Peyer's patch (tissue), 4 donors: ENCODE data around the gene SS18L1. TPM values are rescaled to one million over a fixed set of nuclear protein-coding genes. Genes with fewer than 3 reads are reported as not detected.
"Not testable (repeated sequence)": the region's sequence is repeated elsewhere in the genome, so short reads cannot be mapped to it uniquely, and the experiment has no call there.

Experiments
- DNase-seq, 3 donors: peaks; one replicate each; pipeline ENCODE4 v3.0.0-alpha.2; 2017 to 2019
- H3K27ac ChIP-seq, 4 donors: fragments of 200-600 bp; sonication (generic); one replicate each; pipeline ENCODE4 v1.5.1; 2016 to 2019
- H3K27me3 ChIP-seq, 2 donors: fragments of 200-600 bp; sonication (generic); one replicate each; pipeline ENCODE4 v1.5.1; 2019
- H3K36me3 ChIP-seq, 3 donors: fragments of 200-600 bp; sonication (generic); one replicate each; pipeline ENCODE4 v1.5.1; 2016 to 2019
- H3K4me1 ChIP-seq, 4 donors: fragments of 200-600 bp; sonication (generic); one replicate each; pipeline ENCODE4 v1.5.1; 2016 to 2019
- H3K4me3 ChIP-seq, 4 donors: fragments of 200-600 bp; sonication (generic); 1 replicate in 3 of 4; 2 replicates in 1 of 4; pipeline ENCODE4 v1.5.1; 2016 to 2019; ENCODE audit warnings: mild to moderate bottlenecking in 1 of 4
- H3K9me3 ChIP-seq, 4 donors: fragments of 200-600 bp; sonication (generic); one replicate each; pipeline ENCODE4 v1.5.1; 2016 to 2019; ENCODE audit warnings: mild to moderate bottlenecking in 1 of 4
- POLR2A ChIP-seq, 2 donors: fragments of 450-650 bp; IDR thresholded peaks; one replicate each; pipeline ENCODE4 v1.5.1; 2017; ENCODE audit warnings: antibody characterized with exemption in 2 of 2, mild to moderate bottlenecking in 2 of 2, moderate library complexity in 2 of 2
- total RNA-seq, 4 donors: library from RNA; depleted of rRNA; stranded (reverse); fragments of >200 nt; gene quantifications; one replicate each; pipeline ENCODE4 v1.1.0, GENCODE V29; 2016
- TF ChIP-seq, protein P1 (sequence below), 6 experiments: fragments of 450-650 bp in 4 of 6; fragments of 200-600 bp in 2 of 6; sonication (generic) in 1 of 6; IDR thresholded peaks; one replicate each; pipeline ENCODE4 v1.5.1; 2017 to 2019; ENCODE audit warnings: antibody characterized with exemption in 6 of 6, mild to moderate bottlenecking in 3 of 6, moderate library complexity in 1 of 6

The SS18L1 gene
- total RNA-seq, 4 donors from 2014 or later: 14.9 to 27.2 (median 24.5) TPM

GRCh38 chr20:62145688-62146018, 2.1 kb downstream of the SS18L1 start:
- H3K4me3 ChIP-seq: no peak overlapping the region
- TF ChIP-seq, protein P1, sequence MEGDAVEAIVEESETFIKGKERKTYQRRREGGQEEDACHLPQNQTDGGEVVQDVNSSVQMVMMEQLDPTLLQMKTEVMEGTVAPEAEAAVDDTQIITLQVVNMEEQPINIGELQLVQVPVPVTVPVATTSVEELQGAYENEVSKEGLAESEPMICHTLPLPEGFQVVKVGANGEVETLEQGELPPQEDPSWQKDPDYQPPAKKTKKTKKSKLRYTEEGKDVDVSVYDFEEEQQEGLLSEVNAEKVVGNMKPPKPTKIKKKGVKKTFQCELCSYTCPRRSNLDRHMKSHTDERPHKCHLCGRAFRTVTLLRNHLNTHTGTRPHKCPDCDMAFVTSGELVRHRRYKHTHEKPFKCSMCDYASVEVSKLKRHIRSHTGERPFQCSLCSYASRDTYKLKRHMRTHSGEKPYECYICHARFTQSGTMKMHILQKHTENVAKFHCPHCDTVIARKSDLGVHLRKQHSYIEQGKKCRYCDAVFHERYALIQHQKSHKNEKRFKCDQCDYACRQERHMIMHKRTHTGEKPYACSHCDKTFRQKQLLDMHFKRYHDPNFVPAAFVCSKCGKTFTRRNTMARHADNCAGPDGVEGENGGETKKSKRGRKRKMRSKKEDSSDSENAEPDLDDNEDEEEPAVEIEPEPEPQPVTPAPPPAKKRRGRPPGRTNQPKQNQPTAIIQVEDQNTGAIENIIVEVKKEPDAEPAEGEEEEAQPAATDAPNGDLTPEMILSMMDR (IDR thresholded peaks at IDR 0.05): no peak
- TF ChIP-seq POLR2A (IDR thresholded peaks at IDR 0.05): no peak
- H3K4me1 ChIP-seq: peaks cover 0 to 32% (median 13%) of the 10 kb centered on the region in 4 donors
- no peaks in the 10 kb centered on the region for H3K27me3 ChIP-seq
- no peak overlapping the region for H3K27ac ChIP-seq
- no peaks in the 10 kb centered on the region for H3K9me3 ChIP-seq
- no peak for DNase-seq
- H3K36me3 ChIP-seq: no peaks in the 10 kb centered on the region

GRCh38 chr20:62146019-62146755, 2.6 kb downstream of the SS18L1 start:
- H3K4me1 ChIP-seq: peaks cover 0 to 27% (median 11%) of the 10 kb centered on the region in 4 donors
- H3K4me3 ChIP-seq: no peak overlapping the region
- H3K27me3 ChIP-seq: no peaks in the 10 kb centered on the region
- no peak for DNase-seq
- no peaks in the 10 kb centered on the region for H3K36me3 ChIP-seq
- no peaks in the 10 kb centered on the region for H3K9me3 ChIP-seq
- H3K27ac ChIP-seq: no peak overlapping the region
- TF ChIP-seq, protein P1 (IDR thresholded peaks at IDR 0.05): no peak
- TF ChIP-seq POLR2A (IDR thresholded peaks at IDR 0.05): no peak

DNA sequence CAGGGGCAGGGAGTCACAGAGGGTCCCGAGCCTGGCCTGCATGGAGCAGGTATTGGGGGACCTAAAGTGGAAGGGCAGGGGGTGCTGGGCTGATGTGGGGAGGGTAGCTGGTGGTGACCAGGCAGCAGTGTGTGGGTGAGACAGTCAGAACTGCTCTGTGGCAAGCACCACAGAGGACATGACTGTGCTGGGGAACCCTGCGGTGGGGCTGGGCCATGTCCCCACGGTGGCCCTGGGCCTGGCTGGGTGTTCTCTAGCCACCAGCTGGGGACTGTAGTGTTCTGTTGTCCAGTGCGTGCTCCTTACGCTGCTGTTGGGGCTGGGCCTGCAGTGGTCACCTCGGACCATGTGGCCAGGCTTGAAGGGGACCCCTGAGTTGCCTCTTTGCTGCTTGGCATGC, 3.6 kb downstream of the SS18L1 start:
- no peaks in the 10 kb centered on the region for H3K27me3 ChIP-seq
- H3K9me3 ChIP-seq: no peaks in the 10 kb centered on the region
- TF ChIP-seq, protein P1 (IDR thresholded peaks at IDR 0.05): no peak
- TF ChIP-seq POLR2A (IDR thresholded peaks at IDR 0.05): no peak
- no peak overlapping the region for H3K27ac ChIP-seq
- H3K4me3 ChIP-seq: no peak overlapping the region
- H3K36me3 ChIP-seq: no peaks in the 10 kb centered on the region
- no peak for DNase-seq
- H3K4me1 ChIP-seq: peaks cover 0 to 18% (median 5%) of the 10 kb centered on the region in 4 donors

- no peak for DNase-seq
- Histone ChIP-seq H3K27me3 (no peaks in the 10 kb centered on the region), H3K27ac (no peak overlapping the region), H3K4me3 (no peak overlapping the region), H3K36me3 (peaks cover 0 to 3% (median 0%) of the 10 kb centered on the region in 3 donors), H3K9me3 (no peaks in the 10 kb centered on the region), H3K4me1 (peaks cover 0 to 18% (median 4%) of the 10 kb centered on the region in 4 donors)
- TF ChIP-seq, protein P1 (IDR thresholded peaks at IDR 0.05): no peak
- no peak for TF ChIP-seq POLR2A (IDR thresholded peaks at IDR 0.05)
Observed at GRCh38 chr20:62147528-62147927, 4.0 kb downstream of the SS18L1 start.

DNA sequence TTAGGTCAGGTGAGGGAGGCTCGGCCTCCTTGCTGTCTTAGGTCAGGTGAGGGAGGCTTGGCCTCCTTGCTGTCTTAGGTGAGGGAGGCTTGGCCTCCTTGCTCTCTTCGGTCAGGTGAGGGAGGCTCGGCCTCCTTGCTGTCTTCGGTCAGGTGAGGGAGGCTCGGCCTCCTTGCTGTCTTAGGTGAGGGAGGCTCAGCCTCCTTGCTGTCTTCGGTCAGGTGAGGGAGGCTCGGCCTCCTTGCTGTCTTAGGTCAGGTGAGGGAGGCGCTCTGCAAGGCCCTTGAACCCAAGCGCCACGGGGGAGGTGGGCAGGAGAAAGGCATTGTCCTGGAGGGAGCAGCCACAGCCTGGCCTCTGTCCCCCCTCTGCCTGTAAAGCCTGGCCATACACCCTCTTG, 4.8 kb downstream of the SS18L1 start:
- not testable (repeated sequence) for H3K27me3 ChIP-seq, H3K36me3 ChIP-seq, H3K9me3 ChIP-seq, H3K27ac ChIP-seq, DNase-seq, H3K4me3 ChIP-seq
- H3K4me1 ChIP-seq: peaks cover 0 to 18% (median 4%) of the 10 kb centered on the region in 4 donors

DNA sequence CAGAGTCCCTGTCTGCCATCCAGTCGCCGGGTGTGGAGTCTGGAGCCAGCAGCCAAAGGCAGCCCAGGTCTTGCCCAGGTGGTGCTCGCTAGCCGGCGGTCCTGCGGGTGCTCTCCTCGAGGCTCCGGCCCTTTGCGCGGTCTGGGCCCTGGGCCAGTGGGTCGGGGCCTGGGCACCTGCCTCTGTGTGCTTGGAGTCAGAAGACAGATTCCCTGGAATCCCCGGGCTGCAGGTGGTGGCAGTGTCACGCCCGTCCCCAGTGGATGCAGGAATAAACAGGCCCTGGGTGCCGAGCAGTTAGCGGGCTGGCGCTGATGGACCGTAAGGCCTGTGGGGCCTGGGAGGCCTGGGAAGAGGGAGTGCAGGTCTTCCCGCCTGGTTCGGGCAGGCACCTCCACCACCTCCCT, 5.3 kb downstream of the SS18L1 start:
- Histone ChIP-seq H3K4me3 (no peak overlapping the region), H3K27ac (no peak overlapping the region), H3K27me3 (no peaks in the 10 kb centered on the region), H3K4me1 (peaks cover 0 to 18% (median 4%) of the 10 kb centered on the region in 4 donors), H3K36me3 (peaks cover 0 to 10% (median 0%) of the 10 kb centered on the region in 3 donors), H3K9me3 (no peaks in the 10 kb centered on the region)
- DNase-seq: no peak
- no peak for TF ChIP-seq POLR2A (IDR thresholded peaks at IDR 0.05)
- TF ChIP-seq, protein P1 (IDR thresholded peaks at IDR 0.05): no peak
